ENCODE data around the gene HRH2. TPM values are rescaled to one million over a fixed set of nuclear protein-coding genes. Genes with fewer than 3 reads are reported as not detected.

HRH2 gene
- total RNA-seq, 1 experiment from 2014 or later: 9.3 TPM

- TF ChIP-seq ATF3 (CRISPR knock-in tag; conservative IDR thresholded peaks at IDR 0.05) (no peak), IRF1 (CRISPR knock-in tag; IDR thresholded peaks at IDR 0.05) (no peak)
Measured at GRCh38 chr5:175734501-175734900, 76.6 kb downstream of the HRH2 start (continued).

- no peak for ATAC-seq
- peaks cover 11% of the 10 kb centered on the region for H3K9me3 Mint-ChIP-seq
- no peak for TF ChIP-seq CREB1 (CRISPR knock-in tag; IDR thresholded peaks at IDR 0.05)
- TF ChIP-seq ZNF671 (CRISPR knock-in tag; IDR thresholded peaks at IDR 0.05): no peak
- no peak for TF ChIP-seq OVOL2 (CRISPR knock-in tag; IDR thresholded peaks at IDR 0.05; ENCODE audit: borderline replicate concordance)
- TF ChIP-seq TP53 (CRISPR knock-in tag; IDR thresholded peaks at IDR 0.05): no peak
- TF ChIP-seq JAZF1 (CRISPR knock-in tag; IDR thresholded peaks at IDR 0.05): no peak
- no peak for TF ChIP-seq AR (CRISPR knock-in tag; IDR thresholded peaks at IDR 0.05)
- no peak for TF ChIP-seq GABPB1 (CRISPR knock-in tag; IDR thresholded peaks at IDR 0.05)
- TF ChIP-seq NFATC4 (CRISPR knock-in tag; IDR thresholded peaks at IDR 0.05): no peak
- no peak for TF ChIP-seq EMX1 (CRISPR knock-in tag; IDR thresholded peaks at IDR 0.05)
- no peak for TF ChIP-seq ZNF219 (CRISPR knock-in tag; IDR thresholded peaks at IDR 0.05; ENCODE audit: borderline replicate concordance)
- TF ChIP-seq AFF4 (CRISPR knock-in tag; IDR thresholded peaks at IDR 0.05; ENCODE audit: borderline replicate concordance): no peak
- TF ChIP-seq CBFB (CRISPR knock-in tag; IDR thresholded peaks at IDR 0.05; ENCODE audit: low read depth): no peak
- no peak for TF ChIP-seq PRDM15 (CRISPR knock-in tag; IDR thresholded peaks at IDR 0.05)
- TF ChIP-seq NR3C1 (CRISPR knock-in tag; conservative IDR thresholded peaks at IDR 0.05; ENCODE audit: low read depth): no peak
- no peak for TF ChIP-seq IRF1 (CRISPR knock-in tag; IDR thresholded peaks at IDR 0.05)
- no peak for TF ChIP-seq GRHL2 (CRISPR knock-in tag; IDR thresholded peaks at IDR 0.05; ENCODE audit: insufficient replicate concordance, severe bottlenecking)
- TF ChIP-seq STAT6 (CRISPR knock-in tag; conservative IDR thresholded peaks at IDR 0.05; ENCODE audit: low read depth): no peak
- TF ChIP-seq ZNF317 (CRISPR knock-in tag; IDR thresholded peaks at IDR 0.05; ENCODE audit: borderline replicate concordance, low read depth): no peak
- ChIA-PET CTCF (interaction anchor here (1.3 to 1.7 kb wide), 2 partner anchors 151 to 202 kb away, joined by 4 read pairs; no protein-coding TSS in a partner anchor), POLR2A (interaction anchor here (1.0 kb wide), 1 partner anchor 154 kb away, joined by 3 read pairs; no protein-coding TSS in a partner anchor)
- no peak overlapping the region for H3K4me3 Mint-ChIP-seq
- peaks cover 2% of the 10 kb centered on the region for H3K27me3 Mint-ChIP-seq (ENCODE audit: low read depth)
- no peak overlapping the region for H3K27ac Mint-ChIP-seq
- peaks cover 7% of the 10 kb centered on the region for H3K36me3 Mint-ChIP-seq
- DNase-seq (ENCODE audit: low spot score): no peak
- H3K4me1 Mint-ChIP-seq: 0 out of 2 replicates have a peak, but pooled peaks cover 4% of the 10 kb centered on the region
Measured at GRCh38 chr5:175735701-175736100, 77.8 kb downstream of the HRH2 start.

Data from WTC11 (cell line).